Erythroblast (primary cell): ENCODE data around the gene INF2.

ENCODE experiments used
- GATA1 ChIP-seq: IDR thresholded peaks from 2 replicates; pipeline ENCODE4 v1.6.1; 2011; ENCODE audit warnings: low read depth, mild to moderate bottlenecking, control low read depth, low read length, moderate library complexity
- POLR2A ChIP-seq: IDR thresholded peaks from 2 replicates; pipeline ENCODE4 v1.6.1; 2011; ENCODE audit warnings: mild to moderate bottlenecking, low read length

DNA sequence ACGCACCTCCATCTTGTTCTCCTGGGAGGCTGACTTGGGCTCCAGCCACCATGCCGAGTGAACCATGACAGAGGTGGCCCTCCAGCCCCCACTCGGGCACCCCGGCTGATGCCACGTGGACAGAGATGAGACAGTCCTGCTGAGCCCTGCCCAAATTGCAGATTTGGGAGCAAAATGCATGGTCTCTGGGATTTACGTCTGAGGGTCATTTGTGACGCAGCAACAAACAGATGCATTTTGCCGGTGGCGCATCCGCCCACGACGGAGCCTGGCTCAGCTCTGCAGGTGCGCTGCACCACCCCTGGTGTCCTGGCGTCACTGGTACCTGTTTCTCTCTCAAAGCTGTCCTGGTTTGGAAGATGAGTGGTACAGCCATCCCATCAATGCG, 31.1 kb upstream of the INF2 start:
- no peak for TF ChIP-seq POLR2A
- no peak for TF ChIP-seq GATA1
